ENCODE results near the gene KCNAB2.

- TF ChIP-seq, protein P1, sequence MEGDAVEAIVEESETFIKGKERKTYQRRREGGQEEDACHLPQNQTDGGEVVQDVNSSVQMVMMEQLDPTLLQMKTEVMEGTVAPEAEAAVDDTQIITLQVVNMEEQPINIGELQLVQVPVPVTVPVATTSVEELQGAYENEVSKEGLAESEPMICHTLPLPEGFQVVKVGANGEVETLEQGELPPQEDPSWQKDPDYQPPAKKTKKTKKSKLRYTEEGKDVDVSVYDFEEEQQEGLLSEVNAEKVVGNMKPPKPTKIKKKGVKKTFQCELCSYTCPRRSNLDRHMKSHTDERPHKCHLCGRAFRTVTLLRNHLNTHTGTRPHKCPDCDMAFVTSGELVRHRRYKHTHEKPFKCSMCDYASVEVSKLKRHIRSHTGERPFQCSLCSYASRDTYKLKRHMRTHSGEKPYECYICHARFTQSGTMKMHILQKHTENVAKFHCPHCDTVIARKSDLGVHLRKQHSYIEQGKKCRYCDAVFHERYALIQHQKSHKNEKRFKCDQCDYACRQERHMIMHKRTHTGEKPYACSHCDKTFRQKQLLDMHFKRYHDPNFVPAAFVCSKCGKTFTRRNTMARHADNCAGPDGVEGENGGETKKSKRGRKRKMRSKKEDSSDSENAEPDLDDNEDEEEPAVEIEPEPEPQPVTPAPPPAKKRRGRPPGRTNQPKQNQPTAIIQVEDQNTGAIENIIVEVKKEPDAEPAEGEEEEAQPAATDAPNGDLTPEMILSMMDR (IDR thresholded peaks at IDR 0.05), result no peak
- no peak for TF ChIP-seq POLR2AphosphoS5 (IDR thresholded peaks at IDR 0.05; ENCODE audit: low read depth, low read length)
- TF ChIP-seq EP300 (IDR thresholded peaks at IDR 0.05; ENCODE audit: borderline replicate concordance in 1 of 2, low read depth in 1 of 2, low read length in 1 of 2), result no peak
Measured at GRCh38 chr1:6049419-6049818, 3.7 kb downstream of the KCNAB2 start.
